Adrenal gland (tissue), 12 donors: ENCODE data around the gene SPIN2A. TPM values are rescaled to one million over a fixed set of nuclear protein-coding genes. Genes with fewer than 3 reads are reported as not detected.
"Not testable (repeated sequence)": the region's sequence is repeated elsewhere in the genome, so short reads cannot be mapped to it uniquely, and the experiment has no call there.

Experiments used
- DNase-seq, 7 donors: peaks; one replicate each; pipeline ENCODE4 v3.0.0-alpha.2; 2019 to 2020
- H3K27ac ChIP-seq, 5 donors: fragments of 200-600 bp; sonication (generic) in 4 of 5; 1 replicate in 3 of 5; 2 replicates in 2 of 5; pipeline versions ENCODE4 v1.5.1 to v1.8.0; 2016 to 2020; ENCODE audit warnings: mild to moderate bottlenecking in 1 of 5
- H3K27me3 ChIP-seq: fragments of 200-600 bp; 2 replicates; pipeline ENCODE4 v1.8.0; 2021
- H3K36me3 ChIP-seq, 2 donors: fragments of 200-600 bp; replicated peaks in 1 of 2; 1 replicate in 1 of 2; 2 replicates in 1 of 2; pipeline versions ENCODE4 v1.5.1 to v1.8.0; 2018 to 2022
- H3K4me1 ChIP-seq, 2 donors: fragments of 200-600 bp; replicated peaks in 1 of 2; 1 replicate in 1 of 2; 2 replicates in 1 of 2; pipeline versions ENCODE4 v1.5.1 to v1.8.0; 2018 to 2021
- H3K4me3 ChIP-seq, 4 donors: fragments of 200-600 bp; sonication (generic) in 3 of 4; one replicate each; pipeline ENCODE4 v1.5.1; 2016 to 2018
- H3K9me3 ChIP-seq, 3 donors: fragments of 200-600 bp; sonication (generic) in 1 of 3; replicated peaks in 1 of 3; 1 replicate in 2 of 3; 2 replicates in 1 of 3; pipeline versions ENCODE4 v1.5.1 to v1.8.0; 2016 to 2021
- POLR2A ChIP-seq, 2 donors: fragments of 450-650 bp; IDR thresholded peaks; one replicate each; pipeline ENCODE4 v1.6.1; 2017; ENCODE audit warnings: antibody characterized with exemption in 2 of 2, mild to moderate bottlenecking in 2 of 2, moderate library complexity in 1 of 2
- WGBS, 4 donors: extraction: QIAGEN DNeasy Blood & Tissue Kit in 2 of 4; methylation state at CpG; one replicate each; pipeline versions ENCODE4 v1.1.5 to v1.1.7; 2013 to 2017; 5-methylcytosine and 5-hydroxymethylcytosine counted together
- intact Hi-C, 2 donors: fragments of 100-400 bp; cut with DNase I; formaldehyde crosslinking; loops; one replicate each; pipeline versions ENCODE4 v1.14.1 to v1.15.0; 2022 to 2023
- polyA plus RNA-seq, 3 donors: library from polyadenylated mRNA; stranded (reverse); fragments of 200-250 nt in 2 of 3; fragments of 350-450 nt in 1 of 3; fragmentation: Illumina TruSeq in 1 of 3; extraction: RNeasy Lipid Tissue Mini Kit (QIAGEN cat#74804) in 1 of 3; gene quantifications; one replicate each; pipeline ENCODE4 v1.2.3, GENCODE V29; 2013 to 2014
- total RNA-seq, 9 donors: library from RNA; depleted of rRNA in 4 of 9; stranded (reverse); fragments of >200 nt in 4 of 9; fragments of 120-200 nt in 1 of 9; fragmentation: NEBNext Ultra II Directional in 1 of 9; extraction: Animal tissue kit (Norgen Biotek cat#: 25700) in 1 of 9; gene quantifications; one replicate each; pipeline versions ENCODE4 v1.1.0 to v1.2.4, GENCODE V29; 2013 to 2023
- TF ChIP-seq, protein P1 (sequence below), 6 experiments: fragments of 450-650 bp in 4 of 6; fragments of 200-600 bp in 2 of 6; sonication (generic) in 1 of 6; IDR thresholded peaks; 1 replicate in 5 of 6; 2 replicates in 1 of 6; pipeline versions ENCODE4 v1.5.1 to v1.8.0; 2016 to 2021; ENCODE audit warnings: antibody characterized with exemption in 6 of 6, mild to moderate bottlenecking in 2 of 6, moderate library complexity in 1 of 6
- donor health status: healthy with polysubstance abuse.
- donor health status: Bipolar disorder and iron deficiency.
- donor health status: DM: yes; HTN: yes; CAD: no.
- donor health status: DM: no; HTN: no; CAD: no.
- donor health status: DM: no; HTN: no; CAD: no.
- donor health status: DM: yes; HTN: yes; CAD: no.

The SPIN2A gene
- total and polyA plus RNA-seq, 12 donors, result 0.25 to 2.6 (median 0.44) TPM; not detected in 1

DNA sequence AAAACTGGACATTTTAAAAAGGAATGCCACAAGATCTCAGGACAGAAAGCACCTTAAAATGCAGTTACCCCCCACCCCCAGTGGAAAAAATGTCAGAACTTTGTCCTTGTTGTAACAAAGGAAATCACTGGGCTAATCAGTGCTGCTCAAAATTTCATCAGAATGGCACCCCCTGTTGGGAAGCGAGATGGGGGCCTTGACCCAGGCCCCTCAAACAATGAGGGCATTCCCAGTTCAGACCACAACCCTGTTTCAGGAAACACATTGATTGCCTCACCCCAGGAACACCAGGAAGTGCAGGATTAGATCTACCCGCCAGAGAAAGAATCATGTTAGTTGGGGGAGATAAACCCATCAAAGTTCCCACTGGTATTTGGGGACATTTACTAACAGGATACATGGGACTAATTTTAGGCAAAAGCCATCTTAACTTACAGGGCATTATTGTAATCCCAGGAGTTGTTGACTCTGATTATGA is 32.2 kb downstream of the SPIN2A start:
- WGBS, 4 donors, result 58 to 86% (median 75%) methylated on average over 1 to 2 of the region's 2 CpGs; no CpG with 5 or more reads in 1 of the 4 donors
- no peaks in the 10 kb centered on the region for H3K36me3 ChIP-seq
- no peaks in the 10 kb centered on the region for H3K27me3 ChIP-seq
- no peak overlapping the region for H3K4me3 ChIP-seq
- peaks cover 0 to 3% (median 0%) of the 10 kb centered on the region in 3 donors for H3K9me3 ChIP-seq
- no peak for DNase-seq
- intact Hi-C loops, result no loop called here
- H3K4me1 ChIP-seq, result no peaks in the 10 kb centered on the region
- TF ChIP-seq, protein P1, sequence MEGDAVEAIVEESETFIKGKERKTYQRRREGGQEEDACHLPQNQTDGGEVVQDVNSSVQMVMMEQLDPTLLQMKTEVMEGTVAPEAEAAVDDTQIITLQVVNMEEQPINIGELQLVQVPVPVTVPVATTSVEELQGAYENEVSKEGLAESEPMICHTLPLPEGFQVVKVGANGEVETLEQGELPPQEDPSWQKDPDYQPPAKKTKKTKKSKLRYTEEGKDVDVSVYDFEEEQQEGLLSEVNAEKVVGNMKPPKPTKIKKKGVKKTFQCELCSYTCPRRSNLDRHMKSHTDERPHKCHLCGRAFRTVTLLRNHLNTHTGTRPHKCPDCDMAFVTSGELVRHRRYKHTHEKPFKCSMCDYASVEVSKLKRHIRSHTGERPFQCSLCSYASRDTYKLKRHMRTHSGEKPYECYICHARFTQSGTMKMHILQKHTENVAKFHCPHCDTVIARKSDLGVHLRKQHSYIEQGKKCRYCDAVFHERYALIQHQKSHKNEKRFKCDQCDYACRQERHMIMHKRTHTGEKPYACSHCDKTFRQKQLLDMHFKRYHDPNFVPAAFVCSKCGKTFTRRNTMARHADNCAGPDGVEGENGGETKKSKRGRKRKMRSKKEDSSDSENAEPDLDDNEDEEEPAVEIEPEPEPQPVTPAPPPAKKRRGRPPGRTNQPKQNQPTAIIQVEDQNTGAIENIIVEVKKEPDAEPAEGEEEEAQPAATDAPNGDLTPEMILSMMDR (IDR thresholded peaks at IDR 0.05), result no peak
- no peak for TF ChIP-seq POLR2A (IDR thresholded peaks at IDR 0.05)
- no peak overlapping the region for H3K27ac ChIP-seq

DNA sequence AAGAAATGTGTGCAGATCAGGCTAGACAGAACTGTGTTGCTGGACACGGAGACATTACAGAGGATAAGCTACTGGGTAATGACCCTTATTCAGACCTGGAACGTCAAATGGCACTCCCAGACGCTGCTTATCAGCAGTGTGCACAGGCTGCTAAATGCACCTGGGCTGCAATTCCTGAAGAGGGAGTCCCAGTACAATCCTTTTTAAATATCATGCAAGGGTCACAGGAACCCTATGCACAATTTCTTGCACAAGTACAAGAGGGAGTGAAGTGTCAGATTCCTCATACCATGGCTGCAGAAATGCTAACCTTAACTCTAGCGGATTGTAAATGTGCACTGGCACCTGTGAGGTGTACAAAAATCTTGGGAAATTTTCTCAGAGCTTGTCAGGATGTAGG is 32.8 kb downstream of the SPIN2A start:
- Histone ChIP-seq H3K4me1 (no peaks in the 10 kb centered on the region), H3K27me3 (no peaks in the 10 kb centered on the region), H3K36me3 (no peaks in the 10 kb centered on the region), H3K9me3 (peaks cover 0 to 3% (median 0%) of the 10 kb centered on the region in 3 donors), H3K4me3 (no peak overlapping the region), H3K27ac (no peak overlapping the region)
- TF ChIP-seq, protein P1 (IDR thresholded peaks at IDR 0.05), result no peak
- no peak for TF ChIP-seq POLR2A (IDR thresholded peaks at IDR 0.05)
- WGBS, 4 donors, result 69 to 90% (median 82%) methylated on average over 3 to 4 of the region's 4 CpGs
- no peak for DNase-seq
- intact Hi-C loops, result no loop called here

DNA sequence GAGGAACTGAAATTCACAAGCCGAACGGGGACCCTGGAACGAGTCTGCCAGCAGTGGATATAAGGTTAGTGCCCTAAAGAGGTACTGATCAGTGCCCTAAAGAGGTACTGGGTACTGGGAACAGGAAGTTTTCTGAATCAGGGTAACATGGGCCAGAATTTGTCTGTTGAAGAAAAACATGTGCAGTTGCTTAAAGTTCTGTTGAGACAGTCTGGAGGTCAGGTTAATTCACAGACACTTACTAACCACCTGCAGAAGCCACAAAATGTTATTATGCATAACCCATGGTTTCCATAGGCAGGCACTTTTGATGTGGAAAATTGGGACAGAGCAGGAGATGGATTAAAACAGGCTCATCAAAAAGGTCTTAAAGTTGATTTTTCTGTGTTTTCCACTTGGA is 33.7 kb downstream of the SPIN2A start:
- Histone ChIP-seq H3K27ac (no peak overlapping the region), H3K4me1 (no peaks in the 10 kb centered on the region), H3K27me3 (no peaks in the 10 kb centered on the region), H3K4me3 (no peak overlapping the region), H3K36me3 (no peaks in the 10 kb centered on the region), H3K9me3 (peaks cover 0 to 3% (median 0%) of the 10 kb centered on the region in 3 donors)
- no peak for DNase-seq
- WGBS, 4 donors, result 64 to 93% (median 76%) methylated on average over 3 of the region's 3 CpGs
- no peak for TF ChIP-seq POLR2A (IDR thresholded peaks at IDR 0.05)
- TF ChIP-seq, protein P1 (IDR thresholded peaks at IDR 0.05), result no peak
- intact Hi-C loops, result no loop called here

DNA sequence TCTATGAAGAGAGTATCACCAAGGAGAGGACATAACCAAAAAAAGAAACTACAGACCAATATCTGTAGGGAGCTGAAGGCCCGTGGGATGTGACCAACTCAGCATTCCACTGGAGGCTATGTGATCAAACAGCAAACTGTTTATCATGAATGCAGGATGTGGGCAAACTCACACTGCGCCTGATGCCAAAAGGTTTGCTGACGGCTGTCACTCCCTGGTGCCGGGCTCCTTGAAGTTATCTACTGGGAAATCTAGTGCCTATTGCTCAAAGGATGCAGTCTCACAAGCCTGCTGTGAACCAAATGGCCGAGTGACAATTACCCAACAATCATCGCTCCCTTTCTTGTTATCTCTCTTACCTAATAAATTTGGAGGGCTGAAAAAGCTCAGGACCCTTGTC is 34.3 kb downstream of the SPIN2A start:
- H3K9me3 ChIP-seq, H3K4me1 ChIP-seq, H3K27ac ChIP-seq, H3K27me3 ChIP-seq, intact Hi-C loops, H3K36me3 ChIP-seq, H3K4me3 ChIP-seq, DNase-seq: not testable (repeated sequence)
- 80 to 91% (median 87%) methylated on average over 6 of the region's 6 CpGs for WGBS, 4 donors

Other genes starting within 250 kb of the SPIN2A start
- gene SPIN3, start 141.9 kb downstream of the SPIN2A start, total RNA-seq, result 10 to 100 TPM in 6 of 9 donors, 1 to 10 TPM in 3; 5.6 to 19.2 (median 11.5) TPM
- 10 to 100 TPM in 1 of 3 donors, 1 to 10 TPM in 2; 9.1 to 10.2 (median 10.0) TPM for gene SPIN3, start 141.9 kb downstream of the SPIN2A start, polyA plus RNA-seq
- 10 to 100 TPM in 4 of 9 donors, 1 to 10 TPM in 5; 2.3 to 12.9 (median 9.9) TPM for gene SPIN2B, start 15.8 kb downstream of the SPIN2A start, total RNA-seq
- gene SPIN2B, start 15.8 kb downstream of the SPIN2A start, polyA plus RNA-seq, result 10 to 100 TPM; 10.5 to 15.5 (median 11.2) TPM
- 10 to 100 TPM in 1 of 9 donors, 1 to 10 TPM in 6, under 1 TPM in 1, not detected in 1; 0.92 to 12.4 (median 2.0) TPM for gene FAAH2, start 149.3 kb upstream of the SPIN2A start, total RNA-seq
- gene FAAH2, start 149.3 kb upstream of the SPIN2A start, polyA plus RNA-seq, result 1 to 10 TPM; 2.9 to 3.9 (median 3.2) TPM